ENCODE results near the gene ZSWIM4.
A peak's percentile ranks its signal among the peaks of the same experiment; 100 is the strongest.

Gene ZSWIM4

DNA sequence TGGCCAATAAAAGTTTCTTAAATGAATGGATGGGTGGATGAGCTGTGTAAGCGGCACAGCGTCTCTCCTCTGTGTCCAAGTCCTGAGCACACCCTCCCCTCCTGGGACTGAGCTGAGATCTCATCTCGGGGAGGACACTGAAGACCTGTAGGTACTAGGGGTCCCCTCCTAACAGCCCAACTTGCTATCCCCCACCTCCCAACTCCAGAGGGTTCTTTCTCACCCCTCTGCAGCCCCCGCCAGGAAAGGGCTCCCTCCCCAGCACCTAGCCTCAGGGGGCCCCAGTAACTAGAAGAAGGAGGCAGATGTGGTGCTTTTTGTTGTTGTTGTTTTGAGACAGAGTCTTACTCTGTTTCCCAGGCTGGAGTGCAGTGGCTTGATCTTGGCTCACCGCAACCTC, 80.6 kb downstream of the ZSWIM4 start:
- no peak for DNase-seq (ENCODE audit: low spot score)

DNA sequence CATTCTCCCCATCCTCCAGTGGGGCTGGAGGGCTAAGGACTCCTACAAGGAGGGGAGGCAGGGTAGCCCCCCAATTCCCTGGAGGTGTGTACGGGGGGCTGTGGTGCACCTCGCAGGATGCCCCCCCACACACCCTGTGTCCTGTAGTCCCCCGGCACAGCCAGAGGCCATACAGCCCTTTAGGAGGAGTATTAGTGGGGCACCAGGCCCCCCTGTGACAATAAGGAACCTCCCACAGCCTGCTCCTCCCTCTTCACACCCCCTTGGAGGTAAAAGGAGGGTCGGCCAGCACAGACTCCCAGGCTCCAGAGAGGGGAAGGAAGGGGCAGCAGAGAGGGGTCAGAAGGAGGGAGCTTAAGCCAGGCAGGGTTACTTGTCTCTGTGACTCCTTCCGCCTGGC, 81.6 kb downstream of the ZSWIM4 start, which contains the start of gene NANOS3:
Gene NANOS3 (plus strand): TSS at position 301 of the 400 bp plus-strand sequence. CDS start 115 bp downstream, outside the sequence.
- no peak for DNase-seq (ENCODE audit: low spot score)

DNA sequence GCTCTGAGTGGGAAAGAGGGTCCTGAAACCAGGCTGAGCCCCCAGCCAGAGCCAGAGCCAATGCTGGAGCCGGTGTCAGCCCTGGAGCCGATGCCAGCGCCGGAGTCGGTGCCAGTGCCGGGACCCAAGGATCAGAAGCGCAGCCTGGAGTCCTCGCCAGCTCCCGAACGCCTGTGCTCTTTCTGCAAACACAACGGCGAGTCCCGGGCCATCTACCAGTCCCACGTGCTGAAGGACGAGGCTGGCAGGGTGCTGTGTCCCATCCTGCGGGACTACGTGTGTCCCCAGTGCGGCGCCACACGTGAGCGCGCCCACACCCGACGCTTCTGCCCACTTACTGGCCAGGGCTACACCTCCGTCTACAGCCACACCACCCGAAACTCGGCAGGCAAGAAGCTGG, 82.1 kb downstream of the ZSWIM4 start:
- DNase-seq (ENCODE audit: low spot score): no peak

DNA sequence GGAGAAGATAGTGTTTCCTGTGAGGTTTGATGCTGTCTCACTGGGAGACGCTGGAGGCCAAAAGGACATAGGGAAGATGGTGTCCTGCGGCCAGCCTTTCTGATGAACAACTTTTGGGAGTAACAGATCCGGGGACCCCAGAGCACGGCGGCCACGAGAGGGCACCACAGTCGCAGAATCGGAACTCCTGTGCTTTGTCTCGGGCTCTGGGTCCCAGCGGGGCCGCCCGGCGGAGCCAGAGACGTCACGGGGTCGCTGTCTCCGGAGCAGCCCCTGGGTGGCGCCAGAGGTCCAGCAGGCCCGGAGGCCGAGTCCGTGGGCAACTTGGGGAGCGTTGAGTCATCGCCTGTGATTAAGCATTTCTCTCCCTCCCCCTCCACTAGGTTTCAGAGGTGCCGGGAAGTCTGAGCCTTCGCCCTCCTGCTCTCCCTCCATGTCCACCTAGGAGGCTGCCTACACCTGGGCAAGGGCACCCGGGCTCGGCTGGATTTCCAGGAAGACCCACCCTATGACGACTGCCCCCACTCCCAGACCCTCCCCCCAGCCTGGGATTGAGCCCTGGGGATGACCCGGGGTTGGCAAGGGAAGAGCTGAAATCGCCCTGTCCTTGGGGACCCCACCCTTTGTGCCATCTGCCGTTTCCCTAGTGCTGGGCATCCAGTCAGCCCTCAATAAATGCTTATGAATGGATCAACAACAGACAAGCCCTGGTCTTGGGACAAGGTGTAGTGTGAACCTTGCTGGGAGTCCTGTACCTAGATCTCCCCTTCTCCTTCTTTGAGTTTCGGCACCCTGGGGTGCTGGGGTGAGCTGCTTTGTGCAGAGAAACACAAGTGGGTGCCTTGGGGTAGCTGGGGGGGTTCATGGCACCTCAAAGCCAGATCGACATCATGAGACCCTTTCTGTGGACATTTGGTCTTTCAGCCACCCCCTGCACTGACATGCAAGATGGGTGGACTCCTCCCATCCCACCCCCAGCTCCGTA, 85.1 kb downstream of the ZSWIM4 start:
- peak; percentile 99 for DNase-seq (ENCODE audit: low spot score)

DNA sequence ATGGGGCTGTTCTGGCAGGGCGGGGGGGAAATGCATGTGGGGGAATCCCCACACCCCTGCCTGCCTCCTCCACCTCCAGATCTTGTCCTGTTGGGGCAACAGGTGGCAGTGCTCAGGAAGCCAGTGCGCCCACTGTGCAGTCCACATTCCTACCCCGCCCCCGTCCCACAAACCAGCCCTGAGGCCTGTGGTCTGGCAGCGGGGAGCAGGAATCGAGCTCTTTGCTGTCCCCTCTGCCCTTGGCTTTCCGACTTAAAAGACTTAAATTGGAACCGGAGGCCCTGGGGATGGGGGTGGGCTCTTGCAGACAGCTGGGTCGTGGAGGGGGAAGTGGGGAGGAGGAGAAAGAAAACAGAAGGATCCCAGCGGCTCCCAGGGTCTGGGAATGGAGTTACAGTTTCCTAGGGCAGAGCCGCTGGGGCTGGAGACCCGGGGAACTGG, 86.0 kb downstream of the ZSWIM4 start:
- DNase-seq (ENCODE audit: low spot score): no peak
